Naive thymus-derived CD8-positive, alpha-beta T cell (primary cell): ENCODE measurements around the gene RNASET2. TPM values are rescaled to one million over a fixed set of nuclear protein-coding genes. Genes with fewer than 3 reads are reported as not detected.
A peak's percentile ranks its signal among the peaks of the same experiment; 100 is the strongest.
"Not testable (repeated sequence)": the region's sequence is repeated elsewhere in the genome, so short reads cannot be mapped to it uniquely, and the experiment has no call there.

Experiments
- ATAC-seq, 2 donors: fragments of 150-1000 bp; cut with Tn5 transposase in 1 of 2; sonication (Bioruptor Pico), chemical (Tn5 transposase) in 1 of 2; 1 replicate in 1 of 2; 2 replicates in 1 of 2; pipeline ENCODE4 v1.10.0; 2021; ENCODE audit warnings: mild to moderate bottlenecking in 2 of 2, moderate library complexity in 2 of 2
- POLR2A ChIA-PET: fragments of 350-600 bp; sonication (Branson Sonifier 250); formaldehyde crosslinking; loops from one replicate; lab custom pipeline; 2021; ENCODE audit warnings: antibody characterized with exemption; lab: Charles Lee
- DNase-seq, 10 donors: peaks; one replicate each; pipeline versions ENCODE4 v3.0.0 to v3.0.0-alpha.2; 2020 to 2022
- H3K27ac Mint-ChIP-seq, 10 donors: one replicate each; pipeline ENCODE4 v1.8.0; 2020 to 2022; ENCODE audit warnings: mild to moderate bottlenecking in 10 of 10, mixed read lengths in 10 of 10, moderate library complexity in 4 of 10, inconsistent platforms in 1 of 10
- H3K27me3 Mint-ChIP-seq, 5 donors: one replicate each; pipeline ENCODE4 v1.8.0; 2021 to 2022; ENCODE audit warnings: mixed read lengths in 5 of 5
- H3K36me3 Mint-ChIP-seq, 3 donors: one replicate each; pipeline ENCODE4 v1.8.0; 2020 to 2022; ENCODE audit warnings: mixed read lengths in 3 of 3, mild to moderate bottlenecking in 2 of 3, inconsistent platforms in 1 of 3
- H3K4me1 Mint-ChIP-seq, 4 donors: one replicate each; pipeline ENCODE4 v1.8.0; 2021 to 2022; ENCODE audit warnings: mixed read lengths in 4 of 4
- H3K4me3 Mint-ChIP-seq, 10 donors: one replicate each; pipeline ENCODE4 v1.8.0; 2020 to 2022; ENCODE audit warnings: mild to moderate bottlenecking in 10 of 10, mixed read lengths in 10 of 10, moderate library complexity in 6 of 10, inconsistent platforms in 1 of 10
- H3K9me3 Mint-ChIP-seq, 9 donors: one replicate each; pipeline ENCODE4 v1.8.0; 2020 to 2022; ENCODE audit warnings: mixed read lengths in 9 of 9, mild to moderate bottlenecking in 3 of 9, inconsistent platforms in 1 of 9, moderate library complexity in 1 of 9
- polyA plus RNA-seq, 3 donors: library from polyadenylated mRNA; unstranded; fragments of 300-500 nt; fragmentation: Illumina TruSeq; gene quantifications; one replicate each; pipeline ENCODE4 v1.2.3, GENCODE V29; 2021
- total RNA-seq, 8 experiments: library from RNA in 2 of 8; stranded (reverse) in 2 of 8; gene quantifications; one replicate each; pipeline ENCODE4 v1.2.3 and lab custom pipeline; 2021 to 2026

The RNASET2 gene
- total and polyA plus RNA-seq, 5 experiments from 2014 or later, result 72.7 to 283 (median 141) TPM

DNA sequence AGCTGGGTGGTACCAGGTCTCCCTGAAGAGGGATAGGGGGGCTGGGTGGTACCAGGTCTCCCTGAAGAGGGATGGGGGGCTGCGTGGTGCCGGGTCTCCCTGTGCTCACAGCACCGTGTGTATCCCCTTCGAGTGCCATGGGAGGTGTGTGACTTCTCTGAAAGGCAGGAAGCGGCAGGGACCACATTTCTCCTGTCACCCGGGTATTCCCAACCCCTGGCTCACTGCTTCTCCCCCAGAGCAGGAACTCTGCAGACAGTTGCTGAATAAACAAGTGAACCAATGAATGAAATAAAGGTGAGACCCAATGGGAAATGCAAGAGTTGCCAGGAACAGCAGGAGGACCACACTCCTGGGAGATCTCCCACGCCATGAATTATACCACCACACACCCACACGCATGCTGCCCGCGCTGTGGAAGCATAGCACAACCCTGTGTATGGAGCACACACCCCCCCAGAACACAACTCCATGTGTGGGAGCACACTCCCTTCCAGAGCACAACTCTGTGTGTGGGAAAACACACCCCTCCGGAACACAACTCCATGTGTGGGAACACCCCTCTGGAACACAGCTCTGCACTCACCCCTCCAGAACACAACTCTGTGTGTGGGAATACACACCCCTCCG, 50.7 kb downstream of the RNASET2 start:
- Mint-ChIP-seq H3K4me3 (no peak overlapping the region), H3K9me3 (peaks cover 0 to 13% (median 0%) of the 10 kb centered on the region in 9 donors), H3K4me1 (peaks cover 6 to 29% (median 15%) of the 10 kb centered on the region in 4 donors), H3K27me3 (no peaks in the 10 kb centered on the region), H3K27ac (peak overlapping the region in 1 of 10 donors; percentile 50), H3K36me3 (peaks cover 0 to 6% (median 0%) of the 10 kb centered on the region in 3 donors)
- ATAC-seq (no peak), DNase-seq (no peak)
- POLR2A ChIA-PET, result no interaction called here

DNA sequence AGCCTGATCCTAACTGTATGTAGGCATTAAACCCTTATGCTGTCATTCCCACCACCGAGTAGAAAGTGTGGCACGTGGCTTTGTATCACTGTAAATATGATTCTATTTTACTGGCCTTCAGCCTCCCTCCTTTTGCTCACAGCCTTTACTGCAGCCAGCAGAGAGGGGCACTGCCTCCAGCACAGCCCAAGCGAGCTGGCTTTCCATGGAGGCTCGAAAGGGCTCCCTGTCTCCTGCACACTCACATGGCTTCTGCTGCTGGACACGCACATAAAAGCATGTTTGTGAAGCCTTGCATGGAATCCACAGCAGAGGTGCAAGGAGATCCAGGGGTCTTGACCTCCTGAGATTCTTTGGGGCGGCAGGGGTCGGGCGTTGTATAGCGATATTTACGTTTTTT, 51.3 kb downstream of the RNASET2 start:
- Mint-ChIP-seq H3K27ac (peak overlapping the region in 1 of 10 donors; percentile 22), H3K36me3 (peaks cover 0 to 2% (median 0%) of the 10 kb centered on the region in 3 donors), H3K4me3 (no peak overlapping the region), H3K27me3 (no peaks in the 10 kb centered on the region), H3K4me1 (peaks cover 6 to 27% (median 15%) of the 10 kb centered on the region in 4 donors), H3K9me3 (peaks cover 0 to 19% (median 0%) of the 10 kb centered on the region in 9 donors)
- DNase-seq (no peak), ATAC-seq (no peak)
- POLR2A ChIA-PET, result no interaction called here

- Mint-ChIP-seq H3K4me3 (no peak overlapping the region), H3K27ac (no peak overlapping the region), H3K4me1 (peaks cover 6 to 27% (median 14%) of the 10 kb centered on the region in 4 donors), H3K9me3 (peaks cover 0 to 25% (median 0%) of the 10 kb centered on the region in 9 donors), H3K36me3 (peaks cover 0 to 2% (median 0%) of the 10 kb centered on the region in 3 donors), H3K27me3 (no peaks in the 10 kb centered on the region)
- ATAC-seq (no peak), DNase-seq (no peak)
- POLR2A ChIA-PET, result no interaction called here
Observed at GRCh38 chr6:166904101-166904746, 52.1 kb downstream of the RNASET2 start.

GRCh38 chr6:166903500-166903899, 52.9 kb downstream of the RNASET2 start:
- POLR2A ChIA-PET, result no interaction called here
- Mint-ChIP-seq H3K36me3 (no peaks in the 10 kb centered on the region), H3K9me3 (peaks cover 0 to 25% (median 0%) of the 10 kb centered on the region in 9 donors), H3K4me1 (peaks cover 6 to 21% (median 12%) of the 10 kb centered on the region in 4 donors), H3K27me3 (no peaks in the 10 kb centered on the region), H3K4me3 (no peak overlapping the region), H3K27ac (no peak overlapping the region)
- no peak for DNase-seq
- ATAC-seq, result no peak

DNA sequence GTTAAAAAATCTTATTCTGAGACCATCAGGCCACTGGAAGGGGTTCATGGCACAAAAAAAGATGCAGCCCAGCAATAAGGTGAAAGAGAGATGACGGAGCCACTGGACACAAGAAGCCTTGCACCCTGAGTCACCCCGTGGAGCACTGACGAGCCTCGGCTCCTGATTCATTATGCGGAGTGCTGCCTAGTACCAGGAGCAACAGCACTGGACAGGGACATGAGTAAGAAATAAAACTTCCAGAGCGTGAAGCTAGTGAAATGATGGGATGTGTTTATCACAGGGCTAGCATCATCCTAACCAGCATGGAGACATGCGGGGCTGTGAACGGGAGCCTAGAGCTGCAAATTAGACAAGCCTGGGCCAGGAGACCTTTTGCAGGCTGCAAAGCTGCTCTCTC, 53.3 kb downstream of the RNASET2 start:
- DNase-seq (no peak), ATAC-seq (no peak)
- H3K27ac Mint-ChIP-seq, result no peak overlapping the region
- H3K4me3 Mint-ChIP-seq, result no peak overlapping the region
- H3K36me3 Mint-ChIP-seq, result no peaks in the 10 kb centered on the region
- H3K9me3 Mint-ChIP-seq, result peaks cover 0 to 25% (median 0%) of the 10 kb centered on the region in 9 donors
- no peaks in the 10 kb centered on the region for H3K27me3 Mint-ChIP-seq
- H3K4me1 Mint-ChIP-seq, result peaks cover 4 to 16% (median 12%) of the 10 kb centered on the region in 4 donors
- POLR2A ChIA-PET, result no interaction called here

- H3K27me3 Mint-ChIP-seq, result no peaks in the 10 kb centered on the region
- POLR2A ChIA-PET, result no interaction called here
- DNase-seq (no peak), ATAC-seq (no peak)
- H3K36me3 Mint-ChIP-seq, result no peaks in the 10 kb centered on the region
- H3K4me1 Mint-ChIP-seq, result peaks cover 4 to 8% (median 6%) of the 10 kb centered on the region in 4 donors
- H3K4me3 Mint-ChIP-seq, result no peak overlapping the region
- peaks cover 0 to 25% (median 0%) of the 10 kb centered on the region in 9 donors for H3K9me3 Mint-ChIP-seq
- peak overlapping the region in 2 of 10 donors; percentile 6 to 71 for H3K27ac Mint-ChIP-seq
Observed at GRCh38 chr6:166902211-166902755, 54.1 kb downstream of the RNASET2 start.

DNA sequence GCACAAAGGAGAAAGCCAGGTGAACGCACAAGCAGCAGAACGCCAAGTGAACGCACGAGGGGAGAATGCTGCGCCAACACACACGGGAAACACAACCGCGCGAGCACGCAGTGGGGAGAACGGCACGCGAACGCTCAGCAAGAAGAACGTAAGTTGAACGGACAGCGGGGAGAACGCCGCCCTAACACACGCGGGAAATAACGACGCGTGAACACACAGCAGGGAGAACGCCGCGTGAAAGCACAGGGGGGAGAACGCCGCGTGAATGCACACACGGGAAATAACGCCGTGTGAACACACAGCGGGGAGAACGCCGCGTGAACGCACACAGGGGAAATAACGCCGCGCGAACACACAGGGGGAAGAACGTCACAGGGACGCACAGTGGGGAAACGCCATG, 54.7 kb downstream of the RNASET2 start:
- Mint-ChIP-seq H3K9me3 (peaks cover 0 to 25% (median 0%) of the 10 kb centered on the region in 9 donors), H3K36me3 (no peaks in the 10 kb centered on the region), H3K4me1 (peaks cover 0 to 2% (median 1%) of the 10 kb centered on the region in 4 donors), H3K27me3 (no peaks in the 10 kb centered on the region), H3K4me3 (peak overlapping the region in 1 of 10 donors; percentile 42), H3K27ac (peak overlapping the region in 1 of 10 donors; percentile 71)
- POLR2A ChIA-PET, result no interaction called here
- DNase-seq (no peak), ATAC-seq (no peak)

GRCh38 chr6:166900956-166901607, 55.3 kb downstream of the RNASET2 start:
- Mint-ChIP-seq H3K4me3 (no peak overlapping the region), H3K27me3 (no peaks in the 10 kb centered on the region), H3K27ac (no peak overlapping the region), H3K4me1 (peaks cover 0 to 2% (median 0%) of the 10 kb centered on the region in 4 donors), H3K36me3 (no peaks in the 10 kb centered on the region), H3K9me3 (peaks cover 0 to 25% (median 0%) of the 10 kb centered on the region in 9 donors)
- POLR2A ChIA-PET, result no interaction called here
- no peak for DNase-seq
- no peak for ATAC-seq

- Mint-ChIP-seq H3K36me3 (peaks cover 0 to 1% (median 0%) of the 10 kb centered on the region in 3 donors), H3K27ac (no peak overlapping the region), H3K4me3 (no peak overlapping the region), H3K4me1 (peaks cover 0 to 2% (median 0%) of the 10 kb centered on the region in 4 donors), H3K27me3 (no peaks in the 10 kb centered on the region), H3K9me3 (peaks cover 0 to 25% (median 0%) of the 10 kb centered on the region in 9 donors)
- DNase-seq (no peak), ATAC-seq (no peak)
- POLR2A ChIA-PET, result no interaction called here
Observed at GRCh38 chr6:166900130-166900708, 56.1 kb downstream of the RNASET2 start.

DNA sequence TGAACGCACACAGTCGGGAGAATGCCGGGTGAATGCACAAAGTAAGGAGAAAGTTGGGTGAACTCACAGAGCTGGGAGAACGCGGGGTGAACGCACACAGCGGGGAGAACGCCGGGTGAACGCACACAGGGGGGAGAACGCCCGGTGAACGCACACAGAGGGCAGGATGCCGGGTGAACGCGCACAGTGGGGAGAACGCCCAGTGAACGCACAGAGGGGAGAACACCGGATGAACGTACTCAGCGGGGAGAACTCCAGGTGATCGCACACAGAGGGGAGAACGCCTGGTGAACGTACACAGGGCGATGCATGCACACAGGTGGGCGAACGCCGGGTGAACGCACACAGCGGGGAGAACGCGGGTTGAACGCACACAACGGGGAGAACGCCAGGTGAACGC, 57.4 kb downstream of the RNASET2 start:
- peaks cover 0 to 2% (median 0%) of the 10 kb centered on the region in 4 donors for H3K4me1 Mint-ChIP-seq
- no peaks in the 10 kb centered on the region for H3K27me3 Mint-ChIP-seq
- no peak overlapping the region for H3K27ac Mint-ChIP-seq
- DNase-seq (no peak), ATAC-seq (no peak)
- H3K4me3 Mint-ChIP-seq, result no peak overlapping the region
- H3K36me3 Mint-ChIP-seq, result peaks cover 0 to 3% (median 0%) of the 10 kb centered on the region in 3 donors
- peaks cover 0 to 25% (median 0%) of the 10 kb centered on the region in 9 donors for H3K9me3 Mint-ChIP-seq
- POLR2A ChIA-PET, result no interaction called here

- peaks cover 7 to 18% (median 14%) of the 10 kb centered on the region in 3 donors for H3K36me3 Mint-ChIP-seq
- H3K9me3 Mint-ChIP-seq, H3K4me3 Mint-ChIP-seq, ATAC-seq, POLR2A ChIA-PET, H3K27ac Mint-ChIP-seq, DNase-seq, H3K4me1 Mint-ChIP-seq, H3K27me3 Mint-ChIP-seq: not testable (repeated sequence)
Observed at GRCh38 chr6:166894614-166895013, 61.7 kb downstream of the RNASET2 start.

DNA sequence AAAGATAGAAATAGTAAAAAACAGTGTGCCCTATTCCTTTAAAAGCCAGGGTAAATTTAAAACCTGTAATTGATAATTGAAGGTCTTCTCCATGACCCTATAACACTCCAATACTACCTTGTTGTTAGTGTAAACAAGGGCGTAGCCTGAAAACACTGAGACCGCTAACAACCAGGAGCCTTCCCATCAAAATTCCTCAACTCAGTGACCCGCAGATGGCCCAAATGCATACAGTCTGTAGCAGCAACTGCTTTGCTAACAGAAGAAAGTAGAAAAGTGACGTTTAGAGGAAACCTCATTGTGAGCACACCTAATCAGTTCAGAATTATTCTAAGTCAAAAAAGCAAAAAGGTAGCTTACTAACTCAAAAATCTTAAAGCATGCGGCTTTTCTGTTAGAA, 63.9 kb downstream of the RNASET2 start:
- POLR2A ChIA-PET, H3K27ac Mint-ChIP-seq, ATAC-seq: not testable (repeated sequence)

More for the DNA sequence above, 63.9 kb downstream of the RNASET2 start:
- not testable (repeated sequence) for H3K4me3 Mint-ChIP-seq, DNase-seq, H3K4me1 Mint-ChIP-seq, H3K27me3 Mint-ChIP-seq
- Mint-ChIP-seq H3K36me3 (peaks cover 14 to 27% (median 14%) of the 10 kb centered on the region in 3 donors), H3K9me3 (peaks cover 0 to 22% (median 7%) of the 10 kb centered on the region in 9 donors)
